ENCODE measurements around the gene ZFAND5.

The ZFAND5 gene

DNA sequence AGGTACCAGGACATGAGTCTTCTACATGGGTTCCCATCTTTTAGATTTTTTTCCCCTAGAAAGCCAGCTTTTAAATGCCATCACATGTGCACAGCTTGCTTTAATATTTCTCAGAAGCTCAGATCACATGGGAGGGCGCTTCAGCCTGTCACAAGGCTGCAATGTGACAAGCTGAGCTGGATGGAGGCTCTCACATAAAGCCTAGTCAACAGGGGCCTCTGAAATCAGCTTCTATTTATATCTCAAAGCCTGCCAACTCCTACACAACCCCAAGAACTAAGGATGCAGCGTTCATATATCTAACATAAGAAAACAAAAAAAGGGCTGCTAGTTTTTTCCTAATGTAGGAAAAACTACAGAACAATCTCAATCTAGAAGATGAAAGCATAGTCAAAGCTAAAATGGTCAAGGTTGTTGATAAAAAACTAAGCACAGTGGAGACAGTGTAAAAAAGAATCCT, 2.3 kb downstream of the ZFAND5 start:
- peak; percentile 33 for DNase-seq (ENCODE audit: low read depth)

DNA sequence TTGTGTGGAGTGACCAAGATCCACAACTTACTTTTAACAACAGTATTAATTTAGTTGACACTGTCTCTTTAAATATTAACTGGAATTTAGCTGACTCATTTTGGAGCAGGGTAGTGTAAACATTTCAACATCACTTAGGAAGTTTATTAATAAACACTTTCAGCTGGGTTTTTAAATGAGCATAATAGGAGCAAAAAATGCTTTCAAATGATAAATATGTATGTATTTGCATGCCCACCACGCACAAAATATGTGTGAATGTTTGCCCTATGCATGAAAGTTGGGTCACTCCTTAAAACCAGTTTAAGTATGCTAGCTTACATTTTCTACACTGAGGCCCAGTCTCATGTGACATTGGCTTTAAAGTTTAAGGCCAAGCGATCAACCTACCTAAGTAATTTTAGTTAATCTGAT, 2.9 kb downstream of the ZFAND5 start:
- no peak for DNase-seq (ENCODE audit: low read depth)

DNA sequence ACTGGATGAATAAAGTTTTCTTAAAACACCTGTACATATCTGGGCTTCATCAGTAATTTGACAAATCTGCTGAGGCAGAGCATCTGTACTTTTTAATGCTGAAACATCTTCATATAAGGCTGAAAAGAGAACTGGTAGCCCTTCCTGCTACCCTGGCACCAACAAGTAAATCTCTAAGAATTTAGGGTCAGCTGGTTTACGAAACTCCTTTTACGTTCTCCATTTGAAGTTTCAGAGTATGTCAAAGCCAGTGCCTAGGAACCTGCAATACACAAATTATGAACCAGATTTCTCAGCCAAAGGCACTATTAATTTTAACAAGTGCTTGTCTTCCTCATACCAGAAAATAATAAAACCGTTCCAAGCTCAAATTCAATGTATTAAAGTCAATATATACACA, 3.8 kb downstream of the ZFAND5 start:
- no peak for DNase-seq (ENCODE audit: low read depth)

DNA sequence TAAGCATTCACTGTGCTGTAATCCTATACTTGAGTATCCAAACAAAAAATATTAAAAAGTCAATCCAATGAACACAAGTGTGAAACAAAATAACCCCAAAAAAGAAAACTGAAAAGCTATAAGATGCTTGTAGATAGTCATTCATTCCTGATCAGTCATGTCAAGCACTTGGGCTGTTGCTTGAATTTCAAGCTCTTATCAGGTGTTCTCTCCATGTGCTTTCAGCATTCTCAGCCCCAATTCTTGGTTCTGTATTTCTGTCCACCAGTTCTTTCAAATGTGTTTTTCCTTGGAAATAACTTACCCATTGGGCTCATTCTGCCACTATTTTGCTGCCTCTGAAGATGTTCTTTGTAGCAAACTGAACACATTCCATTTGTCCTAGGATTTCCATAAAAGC, 4.7 kb downstream of the ZFAND5 start:
- DNase-seq (ENCODE audit: low read depth), result no peak

- DNase-seq (ENCODE audit: low read depth), result no peak
Measured at GRCh38 chr9:72356041-72356582, 8.9 kb downstream of the ZFAND5 start.

DNA sequence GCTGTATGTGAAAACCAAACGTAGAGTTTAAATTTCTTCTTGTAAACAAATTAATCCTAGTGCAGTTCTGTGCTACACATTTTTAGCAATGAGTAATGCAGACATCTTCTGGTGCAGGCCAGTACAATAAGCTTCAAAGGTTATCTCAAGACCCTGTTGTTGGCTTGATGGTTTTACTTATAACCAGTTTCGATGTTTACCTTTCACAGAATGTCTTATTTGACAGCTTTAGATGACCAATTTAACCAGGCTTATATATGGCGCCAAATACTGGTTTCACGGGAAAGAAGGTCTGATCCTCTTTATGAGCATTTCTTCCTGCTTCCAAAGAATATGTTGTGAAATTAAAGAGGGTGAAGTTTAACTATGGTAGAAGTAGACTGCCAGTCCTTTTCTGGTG, 9.9 kb downstream of the ZFAND5 start:
- no peak for DNase-seq (ENCODE audit: low read depth)

GRCh38 chr9:72354704-72355103, 10.3 kb downstream of the ZFAND5 start:
- DNase-seq (ENCODE audit: low read depth), result no peak

DNA sequence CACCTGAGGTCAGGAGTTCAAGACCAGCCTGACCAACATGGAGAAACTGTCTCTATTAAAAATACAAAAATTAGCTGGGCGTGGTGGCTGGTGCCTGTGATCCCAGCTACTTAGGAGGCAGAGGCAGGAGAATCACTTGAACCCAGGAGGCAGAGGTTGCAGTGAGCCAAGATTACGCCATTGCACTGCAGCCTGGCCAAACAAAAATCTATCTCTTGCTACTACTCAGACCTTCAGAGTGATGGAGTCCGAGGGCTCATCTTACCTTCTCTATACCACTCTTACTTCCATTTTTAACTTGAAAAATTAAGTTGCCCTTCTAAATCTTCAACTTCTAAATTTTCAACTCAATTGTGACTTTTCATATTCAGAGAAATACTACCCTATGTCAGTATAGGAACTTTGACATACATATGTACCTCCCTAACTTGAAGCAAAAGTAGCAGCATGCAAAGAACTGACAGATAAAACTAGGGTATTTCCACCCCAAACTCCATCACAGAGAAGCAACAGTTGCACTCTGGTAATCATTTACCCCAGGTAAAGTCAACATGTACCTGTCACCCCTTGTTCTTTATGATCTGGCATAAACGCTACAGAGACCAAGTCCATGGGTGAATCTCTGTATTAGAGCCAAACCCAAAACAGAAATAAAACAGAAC, 11.4 kb downstream of the ZFAND5 start:
- DNase-seq (ENCODE audit: low read depth), result no peak

DNA sequence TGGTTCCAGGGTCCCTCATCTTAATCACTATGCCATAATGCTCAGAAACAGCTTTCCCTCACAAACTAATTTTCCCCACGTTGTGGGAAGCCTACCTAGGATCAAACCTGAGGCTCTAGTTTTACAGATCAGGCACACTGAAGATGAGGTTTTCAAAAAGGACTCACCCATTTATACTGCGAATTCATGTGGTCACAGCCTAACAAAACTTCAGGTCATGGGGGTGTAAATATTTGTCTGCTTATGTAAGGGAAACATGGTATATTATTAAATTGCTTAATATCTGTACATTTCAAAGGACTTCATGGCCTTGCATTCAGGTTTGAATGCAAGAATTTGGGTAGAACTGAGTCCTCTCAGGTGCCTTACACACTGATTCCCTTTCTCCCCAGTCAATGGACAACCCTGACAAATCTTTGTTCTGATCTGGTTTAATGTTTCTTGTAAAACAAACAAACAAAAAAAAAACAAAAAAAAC, 12.1 kb downstream of the ZFAND5 start:
- DNase-seq (ENCODE audit: low read depth), result no peak

GRCh38 chr9:72351538-72352453, 13.2 kb downstream of the ZFAND5 start:
- no peak for DNase-seq (ENCODE audit: low read depth)

GRCh38 chr9:72349911-72350310, 15.1 kb downstream of the ZFAND5 start:
- no peak for DNase-seq (ENCODE audit: low read depth)

GRCh38 chr9:72349240-72349639, 15.8 kb downstream of the ZFAND5 start:
- no peak for DNase-seq (ENCODE audit: low read depth)

- DNase-seq (ENCODE audit: low read depth), result no peak
Measured at GRCh38 chr9:72346333-72346732, 18.7 kb downstream of the ZFAND5 start.

- DNase-seq (ENCODE audit: low read depth), result no peak
Measured at GRCh38 chr9:72338631-72339030, 26.4 kb downstream of the ZFAND5 start.

- DNase-seq (ENCODE audit: low read depth), result no peak
Measured at GRCh38 chr9:72337286-72337685, 27.7 kb downstream of the ZFAND5 start.

GRCh38 chr9:72334658-72335337, 30.2 kb downstream of the ZFAND5 start:
- DNase-seq (ENCODE audit: low read depth), result no peak

- no peak for DNase-seq (ENCODE audit: low read depth)
Measured at GRCh38 chr9:72333709-72334108, 31.3 kb downstream of the ZFAND5 start.

GRCh38 chr9:72333197-72333596, 31.8 kb downstream of the ZFAND5 start:
- no peak for DNase-seq (ENCODE audit: low read depth)

GRCh38 chr9:72332351-72332750, 32.7 kb downstream of the ZFAND5 start:
- DNase-seq (ENCODE audit: low read depth), result no peak

- DNase-seq (ENCODE audit: low read depth), result no peak
Measured at GRCh38 chr9:72327631-72328030, 37.4 kb downstream of the ZFAND5 start.

- no peak for DNase-seq (ENCODE audit: low read depth)
Measured at GRCh38 chr9:72326641-72327040, 38.4 kb downstream of the ZFAND5 start.

- no peak for DNase-seq (ENCODE audit: low read depth)
Measured at GRCh38 chr9:72324974-72325373, 40.0 kb downstream of the ZFAND5 start.
